NT2/D1 (cell line): ENCODE measurements around the gene DYNC2LI1.
A peak's percentile ranks its signal among the peaks of the same experiment; 100 is the strongest.

Experiments used
- DNase-seq: peaks from one replicate; pipeline ENCODE4 v3.0.0-alpha.2; 2011; ENCODE audit warnings: low read depth, low spot score
- H3K27me3 ChIP-seq: 2 replicates; pipeline ENCODE4 v1.6.0; 2011; ENCODE audit warnings: mild to moderate bottlenecking; ENCODE audit not compliant: insufficient read length, insufficient read depth
- H3K36me3 ChIP-seq: 2 replicates; pipeline ENCODE4 v1.6.1; 2011; ENCODE audit warnings: mild to moderate bottlenecking, low read length, mixed read lengths; ENCODE audit not compliant: insufficient read depth, insufficient read length
- H3K4me1 ChIP-seq: 2 replicates; pipeline ENCODE4 v1.5.1; 2011; ENCODE audit not compliant: insufficient read depth, insufficient read length
- H3K4me3 ChIP-seq: 2 replicates; pipeline ENCODE4 v1.5.1; 2011; ENCODE audit warnings: low read depth; ENCODE audit not compliant: insufficient read length
- H3K9ac ChIP-seq: 2 replicates; pipeline ENCODE4 v1.6.0; 2011; ENCODE audit warnings: low read depth; ENCODE audit not compliant: insufficient read length
- H3K9me3 ChIP-seq: 2 replicates; pipeline ENCODE4 v1.5.1; 2011; ENCODE audit warnings: mild to moderate bottlenecking, low read length; ENCODE audit not compliant: insufficient read depth
- SUZ12 ChIP-seq: IDR thresholded peaks from 2 replicates; pipeline ENCODE4 v1.6.1; 2011; ENCODE audit not compliant: insufficient read length, insufficient read depth; ENCODE audit errors: extremely low read depth
- YY1 ChIP-seq: IDR thresholded peaks from 2 replicates; pipeline ENCODE4 v1.6.1; 2011; ENCODE audit not compliant: insufficient read length, insufficient read depth
- ZNF274 ChIP-seq: IDR thresholded peaks from 2 replicates; pipeline ENCODE4 v1.6.1; 2011; ENCODE audit warnings: mild to moderate bottlenecking, low read depth, low read length

The DYNC2LI1 gene

DNA sequence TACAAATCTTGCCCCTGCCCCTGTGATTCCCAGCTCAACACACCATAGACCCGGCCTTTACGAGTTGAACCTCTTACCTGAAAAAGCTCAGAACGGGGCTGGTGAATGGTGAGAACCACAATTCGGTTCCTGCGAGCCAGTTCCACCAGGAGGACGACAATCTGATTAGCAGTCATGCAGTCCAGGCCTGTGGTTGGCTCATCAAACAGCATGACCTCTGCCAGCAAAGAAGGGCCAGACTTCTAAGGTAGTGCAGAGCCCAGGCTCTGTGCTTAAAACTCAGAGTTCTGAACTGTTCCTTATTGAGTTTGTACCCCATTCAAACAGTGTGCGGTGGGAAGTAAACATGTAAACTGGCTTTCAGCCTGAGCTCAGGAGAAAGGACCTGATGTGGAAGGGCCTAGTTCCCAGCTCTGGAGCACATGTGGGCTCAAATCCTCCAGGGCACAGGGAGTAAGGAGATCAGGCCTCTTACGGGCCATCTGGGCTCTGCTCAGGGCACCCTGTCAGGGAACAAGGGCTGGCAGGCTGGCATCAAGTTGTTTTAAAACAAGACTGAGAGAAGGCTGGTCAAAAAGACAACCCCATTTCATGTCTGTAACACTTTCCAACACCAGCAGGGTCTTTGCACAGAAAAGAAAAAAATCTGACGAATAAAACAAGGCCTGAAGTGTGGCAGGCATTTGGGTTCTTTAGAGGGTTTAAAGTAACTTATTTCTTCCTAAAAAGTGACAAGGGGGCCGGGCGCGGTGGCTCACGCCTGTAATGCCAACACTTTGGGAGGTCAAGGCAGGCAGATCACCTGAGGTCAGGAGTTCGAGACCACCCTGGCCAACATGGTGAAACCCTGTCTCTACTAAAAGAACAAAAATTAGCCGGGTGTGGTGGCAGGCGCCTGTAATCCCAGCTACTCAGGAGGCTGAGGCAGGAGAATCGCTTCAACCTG is 52.7 kb downstream of the DYNC2LI1 start:
- H3K4me1 ChIP-seq = peaks cover 2% of the 10 kb centered on the region
- TF ChIP-seq SUZ12 = no peak
- TF ChIP-seq ZNF274 = no peak
- TF ChIP-seq YY1 = no peak

DNA sequence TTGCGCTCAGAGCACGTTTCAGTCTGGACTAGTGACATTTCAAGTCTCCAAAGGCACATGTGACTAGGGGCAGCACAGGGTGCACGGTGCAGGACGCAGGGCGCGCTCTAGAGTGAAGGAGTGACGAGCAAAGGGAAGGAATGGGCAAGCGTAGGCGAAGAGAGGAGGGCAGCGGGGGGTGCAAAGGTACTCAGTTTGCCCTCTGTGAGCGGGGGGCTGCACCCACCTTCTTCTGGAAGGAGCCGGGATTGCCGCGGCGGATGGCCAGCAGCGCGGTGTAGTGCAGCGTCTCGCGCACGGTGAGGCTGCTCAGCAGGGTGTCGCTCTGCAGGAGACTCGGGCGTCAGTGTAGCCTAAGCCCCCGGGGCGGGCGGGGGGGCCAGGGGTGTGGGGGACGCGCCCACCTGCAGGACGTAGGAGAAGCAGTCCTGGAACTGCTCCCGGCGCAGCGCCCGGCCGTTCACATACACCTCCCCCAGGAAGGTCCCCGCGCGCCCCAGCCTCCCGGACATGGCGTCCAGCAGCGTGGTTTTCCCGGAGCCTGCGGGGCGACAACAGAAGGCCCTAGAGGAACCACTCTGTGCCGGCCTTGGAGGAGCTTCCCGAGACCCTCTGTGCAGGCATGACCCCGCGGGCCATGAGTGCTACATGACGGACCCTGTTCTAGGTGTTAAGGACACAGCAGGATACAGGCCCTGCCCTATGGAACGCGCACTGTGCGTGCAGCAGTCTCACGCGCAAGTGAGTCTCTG is 57.9 kb downstream of the DYNC2LI1 start:
- DNase-seq = no peak
- Histone ChIP-seq H3K9ac (peak overlapping the region; percentile 32), H3K27me3 (peaks cover 12% of the 10 kb centered on the region), H3K36me3 (no peaks in the 10 kb centered on the region), H3K4me1 (peaks cover 3% of the 10 kb centered on the region), H3K9me3 (no peaks in the 10 kb centered on the region), H3K4me3 (peak overlapping the region; percentile 22)
- TF ChIP-seq ZNF274 = no peak
- TF ChIP-seq YY1 = no peak
- TF ChIP-seq SUZ12 = no peak

More for the DNA sequence above, 52.7 kb downstream of the DYNC2LI1 start:
- DNase-seq = no peak
- Histone ChIP-seq H3K9me3 (no peaks in the 10 kb centered on the region), H3K36me3 (no peaks in the 10 kb centered on the region), H3K9ac (no peak overlapping the region), H3K4me3 (no peak overlapping the region), H3K27me3 (peaks cover 11% of the 10 kb centered on the region)

DNA sequence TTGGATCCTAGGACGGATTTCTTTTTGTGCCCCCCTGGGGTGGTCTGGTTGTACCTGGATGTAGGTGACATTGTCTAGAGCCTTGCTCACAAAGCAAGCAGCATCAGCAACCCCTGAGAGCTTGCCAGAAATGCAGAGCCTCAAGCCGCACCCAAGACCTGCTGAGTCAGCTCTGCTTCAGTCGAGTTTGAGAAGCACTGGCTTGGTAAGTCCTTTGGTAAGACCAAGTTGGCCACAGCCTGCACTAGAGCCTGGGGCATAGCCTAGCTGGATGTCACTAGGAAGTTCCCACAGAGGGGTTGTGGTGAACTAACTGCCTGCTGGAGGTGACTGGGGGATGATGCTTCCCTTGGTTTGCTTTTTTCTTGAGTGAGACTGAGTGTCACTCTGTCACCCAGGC is 58.6 kb downstream of the DYNC2LI1 start:
- peaks cover 12% of the 10 kb centered on the region for H3K27me3 ChIP-seq

DNA sequence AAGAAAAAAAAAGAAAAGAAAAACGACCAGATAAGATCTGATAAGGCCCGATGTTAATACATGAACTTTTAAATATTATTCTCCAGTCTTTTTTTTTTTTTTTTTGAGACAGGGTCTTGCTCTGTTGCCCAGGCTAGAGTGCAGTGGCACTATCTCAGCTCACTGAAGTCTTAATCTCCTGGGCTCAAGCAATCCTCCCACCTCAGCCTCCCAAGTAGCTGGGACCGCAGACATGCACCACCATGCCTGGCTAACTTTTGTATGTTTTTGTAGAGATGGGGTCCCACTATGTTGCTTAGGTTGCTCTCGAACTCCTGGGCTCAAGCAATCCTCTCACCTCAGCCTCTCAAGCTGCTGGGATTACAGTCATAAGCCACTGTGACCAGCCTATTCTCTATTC is 63.2 kb downstream of the DYNC2LI1 start:
- peaks cover 3% of the 10 kb centered on the region for H3K4me1 ChIP-seq
- H3K9ac ChIP-seq = no peak overlapping the region
- no peaks in the 10 kb centered on the region for H3K27me3 ChIP-seq
- DNase-seq = no peak
- TF ChIP-seq YY1 (no peak), ZNF274 (no peak), SUZ12 (no peak)
- no peaks in the 10 kb centered on the region for H3K9me3 ChIP-seq
- H3K36me3 ChIP-seq = no peaks in the 10 kb centered on the region
- H3K4me3 ChIP-seq = no peak overlapping the region

More for the DNA sequence above, 58.6 kb downstream of the DYNC2LI1 start:
- TF ChIP-seq ZNF274 (no peak), YY1 (no peak), SUZ12 (no peak)
- Histone ChIP-seq H3K36me3 (no peaks in the 10 kb centered on the region), H3K9me3 (no peaks in the 10 kb centered on the region), H3K4me3 (no peak overlapping the region), H3K9ac (no peak overlapping the region), H3K4me1 (peaks cover 3% of the 10 kb centered on the region)
- no peak for DNase-seq

DNA sequence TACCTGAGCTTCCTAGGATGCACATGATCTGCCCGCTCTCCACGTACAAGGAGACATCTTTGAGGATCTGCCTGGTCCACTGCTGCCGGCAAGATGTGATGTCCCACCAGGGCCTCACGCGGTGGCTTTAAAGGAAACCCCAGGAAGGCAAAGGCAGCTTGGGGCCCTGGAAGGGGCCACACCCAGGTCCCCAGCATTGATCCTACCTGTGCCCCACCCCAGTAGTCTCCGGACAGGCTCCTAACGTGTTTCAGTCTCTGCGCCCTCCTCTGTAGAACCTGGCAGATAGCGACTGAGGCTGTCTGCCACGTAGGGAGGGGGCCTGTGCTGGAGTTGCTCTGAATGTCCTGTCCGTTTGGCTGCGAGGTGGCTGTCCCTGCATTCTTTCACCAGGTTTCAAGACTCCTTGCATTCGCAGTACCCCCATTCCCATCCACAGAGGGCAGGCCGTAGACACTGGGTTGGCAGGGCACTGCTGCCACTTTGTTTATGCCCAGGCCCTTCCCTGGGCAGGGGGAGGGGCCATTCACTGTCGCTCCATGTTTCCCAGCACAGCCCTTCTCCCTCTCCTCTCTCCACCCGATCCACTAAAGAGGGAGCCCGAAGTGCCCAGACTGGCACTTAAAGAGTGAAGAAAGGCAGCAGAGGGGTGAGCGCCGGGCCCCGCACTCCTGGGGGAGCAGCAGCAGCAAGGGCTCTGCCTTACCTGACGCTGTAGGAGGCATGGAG is 64.2 kb downstream of the DYNC2LI1 start:
- DNase-seq = no peak
- Histone ChIP-seq H3K9me3 (no peaks in the 10 kb centered on the region), H3K27me3 (no peaks in the 10 kb centered on the region), H3K4me1 (no peaks in the 10 kb centered on the region), H3K9ac (no peak overlapping the region), H3K4me3 (no peak overlapping the region), H3K36me3 (no peaks in the 10 kb centered on the region)
- TF ChIP-seq SUZ12 (no peak), ZNF274 (no peak), YY1 (no peak)

DNA sequence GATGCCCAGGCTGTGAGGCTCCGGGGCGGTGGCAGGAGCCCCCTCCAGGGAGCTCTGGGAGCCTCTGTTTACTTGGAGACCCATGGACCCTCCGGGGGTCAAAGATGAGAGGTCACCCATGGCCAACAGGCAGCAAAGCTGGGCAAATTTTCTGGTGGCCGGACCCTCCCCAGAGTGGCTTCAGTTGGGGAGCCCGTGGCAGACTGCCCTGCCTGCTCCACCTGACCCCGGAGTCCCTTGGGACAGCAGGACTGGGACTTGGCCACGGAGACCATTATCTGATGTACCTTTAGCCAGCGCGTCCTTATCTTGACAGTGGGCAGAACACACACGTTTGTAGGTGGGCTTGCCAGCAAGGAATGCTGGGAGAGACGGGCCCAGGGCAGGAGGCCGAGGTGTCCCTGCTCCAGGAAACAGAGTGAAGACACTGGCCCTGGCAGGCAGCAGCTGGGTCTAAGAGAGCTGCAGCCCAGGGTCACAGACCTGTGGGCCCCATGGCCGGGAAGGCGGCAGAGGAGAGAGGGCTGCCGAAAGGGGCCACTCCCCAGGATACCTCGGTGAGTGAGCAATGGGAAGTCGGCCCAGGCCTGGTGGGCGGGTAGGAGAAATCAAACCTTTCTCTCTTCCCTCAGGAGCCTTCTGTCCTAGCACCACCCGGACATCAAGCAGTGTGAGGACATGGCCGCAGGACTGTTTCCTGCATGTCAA is 64.9 kb downstream of the DYNC2LI1 start, which contains the start of the genes ABCG5 and ABCG8:
Gene ABCG5 (minus strand): TSS at position 280 of the 708 bp plus-strand sequence. CDS start 160 bp downstream, at position 120.
Gene ABCG8 (plus strand): TSS at position 412 of the 708 bp plus-strand sequence. CDS start 83 bp downstream, at position 495.
- H3K36me3 ChIP-seq = no peaks in the 10 kb centered on the region
- TF ChIP-seq ZNF274 (no peak), YY1 (no peak)
- H3K4me3 ChIP-seq = no peak within 1 kb of the TSS
- H3K27me3 ChIP-seq = no peaks in the 10 kb centered on the region
- no peaks in the 10 kb centered on the region for H3K9me3 ChIP-seq
- H3K9ac ChIP-seq = no peak within 1 kb of the TSS
- no peaks in the 10 kb centered on the region for H3K4me1 ChIP-seq
- no peak for DNase-seq
